Astrocyte (in vitro differentiated cells and primary cell): ENCODE measurements around the gene MCM3AP.

Experiments used
- CTCF ChIP-seq: IDR thresholded peaks from 2 replicates; pipeline ENCODE4 v1.5.1; 2011; ENCODE audit warnings: low read depth, mild to moderate bottlenecking, inconsistent platforms, low read length, moderate library complexity; ENCODE audit not compliant: insufficient read depth
- EZH2 ChIP-seq: IDR thresholded peaks from 2 replicates; pipeline ENCODE4 v1.6.1; 2012; ENCODE audit warnings: mild to moderate bottlenecking, low read length, inconsistent platforms; ENCODE audit not compliant: insufficient read depth

GRCh38 chr21:46187814-46188213 lies 97.6 kb downstream of the MCM3AP start:
- TF ChIP-seq CTCF, result no peak
- TF ChIP-seq EZH2, result no peak
